ENCODE results near the gene TRNP1. TPM values are rescaled to one million over a fixed set of nuclear protein-coding genes. Genes with fewer than 3 reads are reported as not detected.
"Not testable (repeated sequence)": the region's sequence is repeated elsewhere in the genome, so short reads cannot be mapped to it uniquely, and the experiment has no call there.

TRNP1 gene
- polyA plus RNA-seq, 1 donor (not counting 4 experiments of a cell fraction or from before 2014, with no cell fraction given) = 164 TPM

- no peak overlapping the region for H3K4me2 ChIP-seq (ENCODE audit: control insufficient read depth, extremely low read depth, insufficient read depth, low read depth, low read length)
- peaks cover under 1% of the 10 kb centered on the region for H3K79me2 ChIP-seq (ENCODE audit: control insufficient read depth, insufficient read depth, low read length)
- H3K9me3 ChIP-seq (ENCODE audit: control insufficient read depth, low read depth, low read length) = no peaks in the 10 kb centered on the region
- H3K4me1 ChIP-seq (ENCODE audit: control insufficient read depth, extremely low read depth, insufficient read depth, low read length) = peaks cover 8% of the 10 kb centered on the region
- no peak overlapping the region for H3K27ac ChIP-seq (ENCODE audit: control insufficient read depth, insufficient read depth, low read length)
- FAIRE-seq (no peak), DNase-seq (ENCODE audit: low read depth, low spot score) (no peak)
- H3K9me1 ChIP-seq (ENCODE audit: control insufficient read depth, extremely low read depth, insufficient read depth, low read length) = no peaks in the 10 kb centered on the region
- peaks cover 12% of the 10 kb centered on the region for H4K20me1 ChIP-seq (ENCODE audit: control insufficient read depth, extremely low read depth, insufficient read depth, low read length)
- H3K36me3 ChIP-seq (ENCODE audit: control insufficient read depth in 2 of 2, extremely low read depth in 1 of 2, insufficient read depth in 2 of 2, low read length in 2 of 2) = peaks cover 34 to 57% of the 10 kb centered on the region in 2 experiments
- H3K4me3 ChIP-seq (ENCODE audit: control insufficient read depth in 2 of 3, extremely low read depth in 1 of 3, insufficient read depth in 2 of 3, low read depth in 1 of 3, low read length in 3 of 3) = no peak overlapping the region
- no peak overlapping the region for H3K9ac ChIP-seq (ENCODE audit: control insufficient read depth, extremely low read depth, insufficient read depth, low read length)
- dilution Hi-C loops (cut with MboI; ENCODE audit: extremely low pct_ligation_motif_present, low sequenced_read_pairs) = no loop called here
- no peak overlapping the region for H2AFZ ChIP-seq (ENCODE audit: control insufficient read depth, low read length)
- no peaks in the 10 kb centered on the region for H3K27me3 ChIP-seq (ENCODE audit: control insufficient read depth, extremely low read depth, insufficient read depth, low read length)
- no peak for TF ChIP-seq EZH2 (IDR thresholded peaks at IDR 0.05; ENCODE audit: low read length)
- TF ChIP-seq CTCF (optimal IDR thresholded peaks at IDR 0.05 in 1 of 3, IDR thresholded peaks at IDR 0.05 in 1 of 3, conservative IDR thresholded peaks at IDR 0.05 in 1 of 3; ENCODE audit: extremely low read depth in 1 of 3, insufficient read depth in 2 of 3, low read length in 3 of 3) = no peak
These were observed 47.8 kb upstream of the TRNP1 start for GRCh38 chr1:26945728-26946127.

GRCh38 chr1:26946270-26946669 lies 47.2 kb upstream of the TRNP1 start:
- H3K4me1 ChIP-seq (ENCODE audit: control insufficient read depth, extremely low read depth, insufficient read depth, low read length) = peaks cover 8% of the 10 kb centered on the region
- H3K4me2 ChIP-seq (ENCODE audit: control insufficient read depth, extremely low read depth, insufficient read depth, low read depth, low read length) = no peak overlapping the region
- FAIRE-seq (no peak), DNase-seq (ENCODE audit: low read depth, low spot score) (no peak)
- no peak overlapping the region for H3K27ac ChIP-seq (ENCODE audit: control insufficient read depth, insufficient read depth, low read length)
- no peaks in the 10 kb centered on the region for H3K27me3 ChIP-seq (ENCODE audit: control insufficient read depth, extremely low read depth, insufficient read depth, low read length)
- no peak overlapping the region for H2AFZ ChIP-seq (ENCODE audit: control insufficient read depth, low read length)
- H3K9me3 ChIP-seq (ENCODE audit: control insufficient read depth, low read depth, low read length) = no peaks in the 10 kb centered on the region
- H3K79me2 ChIP-seq (ENCODE audit: control insufficient read depth, insufficient read depth, low read length) = peaks cover 3% of the 10 kb centered on the region
- H3K9ac ChIP-seq (ENCODE audit: control insufficient read depth, extremely low read depth, insufficient read depth, low read length) = no peak overlapping the region
- peaks cover 39 to 60% of the 10 kb centered on the region in 2 experiments for H3K36me3 ChIP-seq (ENCODE audit: control insufficient read depth in 2 of 2, extremely low read depth in 1 of 2, insufficient read depth in 2 of 2, low read length in 2 of 2)
- no peak for TF ChIP-seq EZH2 (IDR thresholded peaks at IDR 0.05; ENCODE audit: low read length)
- no peak for TF ChIP-seq CTCF (optimal IDR thresholded peaks at IDR 0.05 in 1 of 3, IDR thresholded peaks at IDR 0.05 in 1 of 3, conservative IDR thresholded peaks at IDR 0.05 in 1 of 3; ENCODE audit: extremely low read depth in 1 of 3, insufficient read depth in 2 of 3, low read length in 3 of 3)
- H3K4me3 ChIP-seq (ENCODE audit: control insufficient read depth in 2 of 3, extremely low read depth in 1 of 3, insufficient read depth in 2 of 3, low read depth in 1 of 3, low read length in 3 of 3) = no peak overlapping the region
- no peaks in the 10 kb centered on the region for H3K9me1 ChIP-seq (ENCODE audit: control insufficient read depth, extremely low read depth, insufficient read depth, low read length)
- dilution Hi-C loops (cut with MboI; ENCODE audit: extremely low pct_ligation_motif_present, low sequenced_read_pairs) = no loop called here
- peaks cover 12% of the 10 kb centered on the region for H4K20me1 ChIP-seq (ENCODE audit: control insufficient read depth, extremely low read depth, insufficient read depth, low read length)

DNA sequence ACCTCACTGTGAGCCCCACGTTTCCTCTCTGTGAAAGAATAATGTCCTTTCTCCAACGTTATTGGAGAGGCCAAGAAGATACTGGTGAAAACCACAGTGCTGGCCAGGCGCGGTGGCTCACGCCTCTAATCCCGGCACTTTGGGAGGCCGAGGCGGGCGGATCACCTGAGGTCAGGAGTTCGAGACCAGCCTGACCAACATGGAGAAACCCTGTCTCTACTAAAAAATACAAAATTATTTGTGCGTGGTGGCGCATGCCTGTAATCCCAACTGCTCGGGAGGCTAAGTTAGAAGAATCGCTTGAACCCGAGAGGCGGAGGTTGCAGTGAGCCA lies 44.8 kb upstream of the TRNP1 start:
- H3K27me3 ChIP-seq (ENCODE audit: control insufficient read depth, extremely low read depth, insufficient read depth, low read length); FAIRE-seq; DNase-seq (ENCODE audit: low read depth, low spot score); H3K27ac ChIP-seq (ENCODE audit: control insufficient read depth, insufficient read depth, low read length); H3K4me2 ChIP-seq (ENCODE audit: control insufficient read depth, extremely low read depth, insufficient read depth, low read depth, low read length); H3K9me1 ChIP-seq (ENCODE audit: control insufficient read depth, extremely low read depth, insufficient read depth, low read length); dilution Hi-C loops (cut with MboI; ENCODE audit: extremely low pct_ligation_motif_present, low sequenced_read_pairs); H3K9ac ChIP-seq (ENCODE audit: control insufficient read depth, extremely low read depth, insufficient read depth, low read length); H2AFZ ChIP-seq (ENCODE audit: control insufficient read depth, low read length); H3K9me3 ChIP-seq (ENCODE audit: control insufficient read depth, low read depth, low read length); H3K4me3 ChIP-seq (ENCODE audit: control insufficient read depth in 2 of 3, extremely low read depth in 1 of 3, insufficient read depth in 2 of 3, low read depth in 1 of 3, low read length in 3 of 3); H3K4me1 ChIP-seq (ENCODE audit: control insufficient read depth, extremely low read depth, insufficient read depth, low read length): not testable (repeated sequence)
- H4K20me1 ChIP-seq (ENCODE audit: control insufficient read depth, extremely low read depth, insufficient read depth, low read length) = peaks cover 12% of the 10 kb centered on the region
- H3K36me3 ChIP-seq (ENCODE audit: control insufficient read depth in 2 of 2, extremely low read depth in 1 of 2, insufficient read depth in 2 of 2, low read length in 2 of 2) = peaks cover 35 to 48% of the 10 kb centered on the region in 2 experiments
- H3K79me2 ChIP-seq (ENCODE audit: control insufficient read depth, insufficient read depth, low read length) = peaks cover 11% of the 10 kb centered on the region

All from keratinocyte (primary cell).